NCI-H2171 (cell line): ENCODE measurements around the gene ARX.

ENCODE experiments used
- DNase-seq: peaks from one replicate; lab custom pipeline; 2025; lab: John Stamatoyannopoulos, UW

Gene ARX

GRCh38 chrX:25001808-25002660 is 13.7 kb downstream of the ARX start:
- DNase-seq: no peak

DNA sequence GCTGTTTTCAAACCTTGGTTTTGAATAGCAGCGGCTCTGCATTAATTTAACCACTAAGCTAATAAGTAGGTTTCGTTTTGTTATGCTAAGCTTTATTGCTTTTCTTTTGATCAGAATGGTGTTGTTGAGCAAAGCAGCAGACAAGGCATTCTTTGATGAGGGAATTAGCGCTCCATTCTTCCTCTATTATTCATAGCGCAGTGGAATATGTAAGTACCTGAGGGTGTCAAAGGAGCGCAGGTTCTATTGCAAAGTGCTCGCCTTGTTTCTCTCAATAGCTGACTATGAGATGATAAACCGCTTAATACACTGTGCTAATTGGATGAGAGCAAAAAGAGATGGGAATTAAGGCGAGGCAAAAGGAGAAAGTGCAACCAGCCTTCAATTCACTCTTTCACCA is 16.3 kb downstream of the ARX start:
- DNase-seq: no peak

GRCh38 chrX:24996096-24996709 is 19.6 kb downstream of the ARX start:
- DNase-seq: no peak

DNA sequence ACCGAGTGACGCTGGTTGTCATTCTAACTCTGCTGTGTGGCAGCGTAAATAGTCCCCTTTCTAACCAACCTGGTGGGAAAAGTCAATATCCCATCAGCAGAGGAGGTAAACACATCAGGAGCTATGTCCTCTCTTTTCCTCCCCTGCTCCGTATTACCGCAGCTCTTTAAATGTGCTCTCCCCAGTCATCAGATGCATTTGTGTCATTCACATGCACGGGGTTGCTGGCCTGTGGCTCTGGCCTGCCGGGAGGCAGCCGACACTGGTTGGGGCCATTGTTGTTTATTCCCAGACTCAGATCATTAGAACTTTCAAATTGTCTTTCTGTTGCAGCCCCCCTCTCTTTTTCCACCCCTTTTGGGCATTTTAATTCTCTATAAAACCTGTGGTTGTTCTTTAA is 21.9 kb downstream of the ARX start:
- DNase-seq: no peak

- DNase-seq: no peak
These were observed 25.2 kb downstream of the ARX start for GRCh38 chrX:24990535-24990934.

- no peak for DNase-seq
These were observed 27.5 kb downstream of the ARX start for GRCh38 chrX:24988314-24988713.

- DNase-seq: no peak
These were observed 28.0 kb downstream of the ARX start for GRCh38 chrX:24987731-24988130.

GRCh38 chrX:24985120-24985519 is 30.6 kb downstream of the ARX start:
- no peak for DNase-seq

GRCh38 chrX:24983931-24984330 is 31.8 kb downstream of the ARX start:
- DNase-seq: no peak

DNA sequence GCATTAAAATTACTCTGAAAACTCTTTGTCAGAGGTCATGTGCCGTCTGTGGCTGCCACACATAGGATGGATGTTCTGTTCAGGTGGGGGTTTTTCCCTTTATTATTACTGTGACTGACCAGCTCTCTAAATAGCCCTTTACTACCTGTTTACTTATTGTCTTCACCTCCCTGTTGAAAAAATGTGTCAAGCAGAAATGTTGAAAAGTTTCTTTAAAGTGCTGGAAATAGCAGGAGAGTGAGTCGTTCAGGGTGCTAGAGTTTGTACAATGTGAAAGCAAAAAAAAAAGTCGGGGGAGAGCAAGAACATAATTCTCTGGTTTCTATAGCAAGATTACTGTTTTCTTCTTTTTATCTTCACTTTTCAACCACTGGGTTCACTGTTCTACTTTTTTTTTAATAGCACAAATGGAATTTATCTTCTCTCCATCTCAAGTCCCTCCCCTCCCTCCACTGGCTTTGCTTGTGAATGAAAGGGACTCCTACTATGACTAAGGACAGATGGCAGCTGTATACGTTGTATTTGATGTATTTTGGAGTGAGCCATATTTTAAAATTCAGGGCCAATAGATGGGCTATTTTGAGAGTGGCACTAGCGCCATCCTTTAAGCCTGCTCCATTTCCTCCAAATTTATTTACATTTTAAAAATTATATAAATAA is 33.3 kb downstream of the ARX start:
- DNase-seq: no peak

- no peak for DNase-seq
These were observed 34.7 kb downstream of the ARX start for GRCh38 chrX:24981030-24981429.

DNA sequence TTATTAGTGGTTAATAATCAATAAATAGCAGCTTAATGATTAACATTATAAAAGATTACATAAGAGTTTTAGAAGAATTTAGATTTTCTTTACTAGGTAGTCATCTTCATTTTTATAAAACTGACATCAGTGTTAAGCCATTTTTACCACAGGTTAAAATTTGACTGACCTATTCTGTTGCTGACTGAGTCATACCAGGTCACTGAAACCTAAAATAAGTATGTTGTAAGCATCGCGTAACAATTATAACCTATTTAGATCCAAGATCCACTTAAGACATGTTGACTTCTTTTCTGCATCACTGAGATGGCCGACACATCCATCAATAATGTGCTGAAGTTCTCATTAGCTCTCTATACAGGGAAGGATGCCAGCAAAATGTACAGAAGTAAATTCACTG is 36.7 kb downstream of the ARX start:
- no peak for DNase-seq

- DNase-seq: no peak
These were observed 46.0 kb downstream of the ARX start for GRCh38 chrX:24969812-24970211.

GRCh38 chrX:24965372-24965771 is 50.4 kb downstream of the ARX start:
- no peak for DNase-seq

DNA sequence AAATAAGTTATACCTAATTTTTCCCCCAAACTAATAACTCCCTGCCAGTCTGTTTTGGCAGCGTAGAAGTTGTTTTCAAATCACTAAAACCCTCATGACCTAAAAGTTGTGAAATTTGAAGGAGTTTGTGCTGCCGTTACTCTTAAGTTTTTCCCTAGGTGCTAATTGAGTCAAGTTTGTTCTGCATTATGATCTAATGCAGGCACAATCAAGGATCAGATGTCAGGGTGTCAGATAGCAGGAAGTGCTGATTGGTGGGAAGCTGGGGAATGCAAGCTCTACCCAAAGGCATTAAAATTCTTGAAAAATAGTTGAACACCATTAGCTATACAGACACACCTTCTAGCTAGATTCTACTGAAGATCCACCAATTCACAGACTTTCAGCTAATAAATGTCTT is 51.9 kb downstream of the ARX start:
- DNase-seq: no peak

GRCh38 chrX:24961809-24962208 is 54.0 kb downstream of the ARX start:
- DNase-seq: no peak

GRCh38 chrX:24956828-24957227 is 58.9 kb downstream of the ARX start:
- DNase-seq: no peak

- no peak for DNase-seq
These were observed 60.3 kb downstream of the ARX start for GRCh38 chrX:24955372-24955930.

- no peak for DNase-seq
These were observed 61.0 kb downstream of the ARX start for GRCh38 chrX:24954732-24955131.
